ENCODE results near the gene THPO. TPM values are rescaled to one million over a fixed set of nuclear protein-coding genes. Genes with fewer than 3 reads are reported as not detected.

Gene THPO
- total and polyA plus RNA-seq, 8 donors: 0.38 to 1.8 (median 0.93) TPM; not detected in 5

- H3K27ac ChIP-seq: no peak overlapping the region
- peaks cover 9 to 34% (median 15%) of the 10 kb centered on the region in 4 donors for H3K4me1 ChIP-seq
- H3K27me3 ChIP-seq: no peaks in the 10 kb centered on the region
- no peaks in the 10 kb centered on the region for H3K9me3 ChIP-seq
- no peak for TF ChIP-seq EP300 (IDR thresholded peaks at IDR 0.05)
- TF ChIP-seq, protein P1, sequence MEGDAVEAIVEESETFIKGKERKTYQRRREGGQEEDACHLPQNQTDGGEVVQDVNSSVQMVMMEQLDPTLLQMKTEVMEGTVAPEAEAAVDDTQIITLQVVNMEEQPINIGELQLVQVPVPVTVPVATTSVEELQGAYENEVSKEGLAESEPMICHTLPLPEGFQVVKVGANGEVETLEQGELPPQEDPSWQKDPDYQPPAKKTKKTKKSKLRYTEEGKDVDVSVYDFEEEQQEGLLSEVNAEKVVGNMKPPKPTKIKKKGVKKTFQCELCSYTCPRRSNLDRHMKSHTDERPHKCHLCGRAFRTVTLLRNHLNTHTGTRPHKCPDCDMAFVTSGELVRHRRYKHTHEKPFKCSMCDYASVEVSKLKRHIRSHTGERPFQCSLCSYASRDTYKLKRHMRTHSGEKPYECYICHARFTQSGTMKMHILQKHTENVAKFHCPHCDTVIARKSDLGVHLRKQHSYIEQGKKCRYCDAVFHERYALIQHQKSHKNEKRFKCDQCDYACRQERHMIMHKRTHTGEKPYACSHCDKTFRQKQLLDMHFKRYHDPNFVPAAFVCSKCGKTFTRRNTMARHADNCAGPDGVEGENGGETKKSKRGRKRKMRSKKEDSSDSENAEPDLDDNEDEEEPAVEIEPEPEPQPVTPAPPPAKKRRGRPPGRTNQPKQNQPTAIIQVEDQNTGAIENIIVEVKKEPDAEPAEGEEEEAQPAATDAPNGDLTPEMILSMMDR (IDR thresholded peaks at IDR 0.05): no peak
- TF ChIP-seq POLR2A (IDR thresholded peaks at IDR 0.05): no peak
- no peak for TF ChIP-seq POLR2AphosphoS5 (IDR thresholded peaks at IDR 0.05)
- WGBS, 5 donors: 93 to 97% (median 96%) methylated on average over 11 to 12 of the region's 12 CpGs
- no peak overlapping the region for H3K4me3 ChIP-seq
- intact Hi-C loops (cut with DNase I; ENCODE audit: low total_unique reads): loop anchor here (10.0 kb wide), 1 partner anchor 53 kb away; no protein-coding TSS in a partner anchor
- no peak for DNase-seq
- H3K36me3 ChIP-seq: peaks cover 0 to 36% (median 22%) of the 10 kb centered on the region in 4 donors
Observed at GRCh38 chr3:184358124-184358767, 19.8 kb downstream of the THPO start.

GRCh38 chr3:184357248-184358123 is 20.5 kb downstream of the THPO start:
- no peak for TF ChIP-seq POLR2AphosphoS5 (IDR thresholded peaks at IDR 0.05)
- TF ChIP-seq EP300 (IDR thresholded peaks at IDR 0.05): no peak
- TF ChIP-seq, protein P1 (IDR thresholded peaks at IDR 0.05): no peak
- TF ChIP-seq POLR2A (IDR thresholded peaks at IDR 0.05): no peak
- DNase-seq: no peak
- Histone ChIP-seq H3K4me1 (peaks cover 9 to 37% (median 16%) of the 10 kb centered on the region in 4 donors), H3K27me3 (no peaks in the 10 kb centered on the region), H3K36me3 (peaks cover 0 to 44% (median 22%) of the 10 kb centered on the region in 4 donors), H3K27ac (no peak overlapping the region), H3K9me3 (no peaks in the 10 kb centered on the region), H3K4me3 (no peak overlapping the region)
- 91 to 94% (median 93%) methylated on average over 23 to 24 of the region's 24 CpGs for WGBS, 5 donors
- intact Hi-C loops (cut with DNase I; ENCODE audit: low total_unique reads): loop anchor here (10.0 kb wide), 1 partner anchor 53 kb away; no protein-coding TSS in a partner anchor

DNA sequence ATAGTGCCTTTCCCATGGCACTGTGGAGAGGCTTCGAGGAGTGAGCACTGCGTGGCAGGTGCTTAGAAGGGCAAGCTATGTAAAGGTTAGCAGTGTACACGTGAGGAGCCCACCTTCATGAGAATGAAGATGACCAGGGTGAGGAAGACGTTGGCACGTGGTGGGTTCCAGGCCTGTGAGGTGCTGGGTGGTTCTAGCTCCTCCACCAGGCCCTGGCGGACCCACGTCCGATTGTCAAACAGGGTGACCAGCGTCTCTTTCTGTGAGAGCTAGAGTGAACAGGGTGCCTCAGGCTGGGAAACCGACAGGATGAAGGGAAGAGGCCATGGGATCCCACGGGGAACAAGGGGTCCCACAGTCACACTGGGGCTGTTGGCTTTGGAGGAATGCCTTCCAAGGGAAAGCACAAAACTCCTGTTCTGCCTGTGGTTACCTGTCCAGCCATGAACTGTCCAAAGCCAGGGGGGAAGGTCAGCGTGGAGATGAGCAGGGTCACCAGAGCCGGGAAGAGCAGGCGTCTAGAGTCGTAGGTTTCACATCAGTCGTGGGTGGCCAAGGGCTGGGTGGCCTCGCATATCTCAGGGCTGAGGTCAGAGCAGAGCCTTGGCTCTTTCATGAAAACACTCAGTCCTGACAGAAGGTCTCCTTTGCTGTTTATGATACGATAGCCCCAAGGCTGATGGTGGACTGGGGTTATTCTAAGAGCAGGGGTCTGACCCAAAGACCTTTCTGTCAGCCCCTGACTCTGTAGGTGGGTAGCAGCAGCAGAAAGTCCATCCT is 22.6 kb downstream of the THPO start:
- Histone ChIP-seq H3K4me3 (no peak overlapping the region), H3K9me3 (no peaks in the 10 kb centered on the region), H3K36me3 (peaks cover 0 to 46% (median 22%) of the 10 kb centered on the region in 4 donors), H3K27me3 (no peaks in the 10 kb centered on the region), H3K27ac (no peak overlapping the region), H3K4me1 (peaks cover 6 to 40% (median 20%) of the 10 kb centered on the region in 4 donors)
- intact Hi-C loops (cut with DNase I; ENCODE audit: low total_unique reads): loop anchor here (10.0 kb wide), 1 partner anchor 51 kb away; no protein-coding TSS in a partner anchor
- no peak for DNase-seq
- WGBS, 5 donors: 80 to 89% (median 84%) methylated on average over 10 to 18 of the region's 18 CpGs
- no peak for TF ChIP-seq POLR2AphosphoS5 (IDR thresholded peaks at IDR 0.05)
- TF ChIP-seq, protein P1 (IDR thresholded peaks at IDR 0.05): no peak
- no peak for TF ChIP-seq EP300 (IDR thresholded peaks at IDR 0.05)
- no peak for TF ChIP-seq POLR2A (IDR thresholded peaks at IDR 0.05)

GRCh38 chr3:184354754-184355153 is 23.3 kb downstream of the THPO start:
- Histone ChIP-seq H3K4me1 (peaks cover 5 to 33% (median 18%) of the 10 kb centered on the region in 4 donors), H3K36me3 (peaks cover 0 to 46% (median 22%) of the 10 kb centered on the region in 4 donors), H3K27ac (no peak overlapping the region), H3K27me3 (no peaks in the 10 kb centered on the region), H3K9me3 (no peaks in the 10 kb centered on the region), H3K4me3 (no peak overlapping the region)
- TF ChIP-seq POLR2AphosphoS5 (IDR thresholded peaks at IDR 0.05) (no peak), EP300 (IDR thresholded peaks at IDR 0.05) (no peak), POLR2A (IDR thresholded peaks at IDR 0.05) (no peak)
- TF ChIP-seq, protein P1 (IDR thresholded peaks at IDR 0.05): no peak
- 77 to 87% (median 81%) methylated on average over 6 to 8 of the region's 8 CpGs for WGBS, 5 donors
- intact Hi-C loops (cut with DNase I; ENCODE audit: low total_unique reads): loop anchor here (10.0 kb wide), 1 partner anchor 50 kb away; no protein-coding TSS in a partner anchor
- no peak for DNase-seq

Measured in stomach (tissue), 9 donors.